Activated T-helper 9 cell treated with anti-CD3 and anti-CD28 coated beads, Interleukin-2, amount 50 U/mL, for 16 hours (primary cell): ENCODE data around the gene MINDY4.

Experiments used
- DNase-seq: peaks from one replicate; pipeline ENCODE4 v3.0.0-alpha.2; 2020; ENCODE audit warnings: low read depth

The MINDY4 gene

DNA sequence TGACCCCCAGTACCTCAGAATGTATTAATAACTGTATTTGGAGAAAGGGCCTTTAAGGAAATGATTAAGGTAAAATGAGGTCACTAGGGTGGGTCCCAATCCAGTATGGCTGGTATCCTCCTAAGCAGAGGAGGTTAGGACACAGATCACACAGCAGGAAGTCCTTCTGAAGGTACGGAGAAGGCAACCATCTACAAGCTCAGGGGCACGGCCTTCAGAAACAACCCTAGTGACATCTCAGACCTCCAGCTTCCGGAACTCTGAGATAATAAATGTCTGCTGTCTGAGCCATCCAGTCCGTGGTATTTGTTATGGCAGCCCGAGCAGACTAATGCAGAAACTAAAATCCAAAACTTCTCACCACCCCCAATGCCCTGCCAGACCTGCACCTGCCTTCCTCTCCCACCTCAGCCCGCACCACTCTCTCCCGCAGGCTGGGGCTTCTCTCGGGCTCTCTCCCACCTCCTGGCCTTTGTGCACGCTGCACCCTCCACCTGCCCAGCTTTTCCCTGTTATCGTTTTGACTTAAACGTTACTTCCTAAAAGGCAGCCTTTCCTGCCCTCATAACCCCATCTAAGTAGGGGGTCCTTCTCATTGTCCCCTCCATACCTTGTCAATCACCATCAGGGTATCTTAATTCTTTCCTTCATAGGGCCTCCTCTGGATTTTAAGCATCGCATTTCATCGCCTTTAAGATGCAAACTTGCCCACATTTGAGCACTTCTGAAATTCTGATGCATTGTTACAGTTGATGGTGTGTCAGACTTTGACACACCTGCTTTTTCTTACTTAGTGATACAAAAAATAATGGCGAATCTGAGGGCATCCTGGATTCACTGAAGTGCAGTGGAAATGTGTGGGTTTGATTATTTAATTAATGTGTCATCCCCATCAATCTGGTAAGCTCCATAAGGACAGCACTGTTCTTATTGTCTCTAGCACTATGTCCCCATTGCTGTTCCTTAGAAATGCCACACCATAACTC lies 108.2 kb downstream of the MINDY4 start:
- no peak for DNase-seq

DNA sequence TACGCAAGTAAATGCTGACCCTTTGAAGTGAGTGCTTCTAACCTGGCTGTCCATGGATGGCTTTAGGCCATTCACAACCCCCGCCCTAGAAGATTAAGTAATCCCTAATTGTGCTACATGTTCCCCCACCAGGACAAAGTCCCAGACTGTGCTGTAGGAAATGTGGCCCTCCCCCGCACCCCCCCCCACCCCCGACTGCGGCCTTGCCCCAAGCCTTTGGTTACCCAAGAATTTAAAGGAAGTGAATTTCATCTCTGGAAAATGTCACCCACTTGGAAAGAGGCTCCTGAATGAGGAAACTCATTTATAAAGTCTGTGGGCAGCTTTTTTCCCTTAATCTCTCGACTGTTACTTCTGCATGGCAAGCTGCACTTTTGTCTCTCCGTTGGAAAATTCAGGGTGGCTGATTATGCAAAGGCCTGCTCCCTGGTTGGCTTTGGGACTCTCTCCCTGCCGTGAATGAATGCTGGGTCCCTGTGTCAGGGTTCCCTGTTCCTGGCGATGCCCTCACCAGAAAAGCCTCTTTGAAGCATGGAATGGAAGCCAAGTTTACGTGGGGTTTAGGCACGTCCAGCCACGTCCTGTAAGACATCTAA lies 109.0 kb downstream of the MINDY4 start:
- no peak for DNase-seq

GRCh38 chr7:30880941-30881340 lies 109.7 kb downstream of the MINDY4 start:
- no peak for DNase-seq

DNA sequence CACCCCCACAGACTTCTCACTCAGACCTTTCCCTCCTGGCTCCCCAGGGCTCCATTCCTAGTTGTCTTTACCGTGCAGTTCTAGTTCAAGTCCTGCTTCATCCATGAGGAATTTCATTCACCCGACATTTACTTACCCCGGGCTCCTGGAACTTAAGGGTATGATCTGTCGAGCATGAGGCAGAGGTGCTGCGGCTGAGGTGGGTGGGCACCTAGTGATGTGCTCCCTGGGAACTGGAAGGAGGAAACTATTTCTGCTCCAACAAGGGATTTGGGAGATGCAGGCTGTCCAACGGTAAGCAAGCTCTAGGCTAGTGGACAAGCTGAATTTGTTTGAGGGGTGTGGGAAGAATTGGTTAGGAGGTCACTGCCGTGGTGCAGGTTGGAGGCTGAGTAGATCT lies 110.2 kb downstream of the MINDY4 start:
- no peak for DNase-seq

DNA sequence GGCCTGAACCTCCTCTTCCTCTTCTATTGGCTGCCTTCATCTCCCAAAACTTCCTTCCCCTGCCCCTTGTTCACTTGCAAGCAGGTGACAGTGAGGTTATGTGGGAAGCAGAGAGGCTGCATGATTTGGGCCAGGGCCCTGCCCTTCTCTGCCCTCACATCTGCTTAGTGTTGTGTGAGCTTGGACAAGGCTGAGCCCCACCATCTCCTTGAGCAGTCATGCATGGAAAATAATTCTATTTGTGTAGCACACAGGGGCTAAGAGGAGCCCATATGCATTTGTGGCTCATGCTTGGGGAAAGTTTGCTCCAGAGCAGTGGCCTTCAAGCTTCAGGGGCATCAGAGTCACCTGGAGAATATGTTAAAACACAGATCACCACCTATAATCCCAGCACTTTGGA lies 113.7 kb downstream of the MINDY4 start:
- no peak for DNase-seq

DNA sequence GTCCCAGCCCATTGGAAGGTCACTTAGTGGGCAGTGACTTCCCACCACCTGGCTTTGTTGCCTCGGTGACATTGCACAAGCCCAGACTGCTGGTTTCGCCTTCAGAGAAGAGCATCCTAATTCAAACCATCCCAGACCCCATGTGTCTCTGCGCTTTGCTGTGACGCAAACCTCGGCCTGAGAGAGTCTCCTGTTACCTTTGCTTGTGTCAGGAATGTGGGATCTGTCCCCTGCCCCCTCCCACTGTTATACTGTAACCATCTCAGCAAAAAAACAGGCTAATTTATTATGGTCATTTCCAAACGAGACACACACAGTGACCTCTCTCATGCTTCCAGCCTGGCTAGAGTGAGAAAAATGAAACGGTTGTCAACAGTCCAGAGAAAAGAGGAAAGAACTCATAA lies 115.4 kb downstream of the MINDY4 start:
- DNase-seq: no peak

DNA sequence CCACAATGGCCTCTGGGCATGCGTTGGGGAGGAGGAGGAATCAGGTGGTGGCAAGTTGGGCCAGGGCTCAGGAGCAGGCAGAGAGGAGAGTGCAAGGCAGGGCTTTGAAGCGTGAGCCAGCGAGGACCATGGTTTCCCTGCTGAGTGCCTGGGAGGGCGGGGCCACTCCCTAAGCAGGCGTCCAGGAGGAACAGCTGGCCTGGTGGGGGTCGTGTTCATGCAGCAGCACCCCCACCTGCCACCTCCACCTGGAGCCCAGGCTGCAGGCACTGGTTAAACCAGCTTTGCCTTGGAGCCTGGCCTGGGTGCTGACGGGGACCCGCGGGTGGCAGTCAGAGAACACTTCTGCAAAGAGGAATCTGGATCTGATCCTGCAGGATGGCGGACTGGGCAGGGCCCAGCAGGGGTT lies 116.3 kb downstream of the MINDY4 start:
- DNase-seq: no peak

DNA sequence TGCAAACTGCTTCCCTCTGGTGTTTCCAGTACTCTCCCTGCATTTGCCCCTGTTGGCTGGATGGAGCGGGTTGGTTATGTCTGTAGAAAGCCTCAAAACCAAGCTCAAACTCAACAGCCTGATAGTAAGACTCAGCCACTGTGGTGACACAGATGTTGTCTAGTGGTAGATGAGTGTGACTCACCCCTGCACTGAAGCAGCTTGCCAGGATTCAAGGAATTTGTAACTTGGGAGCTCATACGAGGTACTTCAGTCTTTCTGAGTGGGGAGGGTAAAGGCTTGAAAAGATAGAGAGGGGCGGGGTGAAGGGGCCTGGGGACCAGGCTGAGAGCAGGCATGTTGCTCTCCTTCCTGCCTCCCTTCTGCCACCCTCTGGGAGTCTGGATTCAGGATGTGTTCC lies 117.5 kb downstream of the MINDY4 start:
- no peak for DNase-seq

DNA sequence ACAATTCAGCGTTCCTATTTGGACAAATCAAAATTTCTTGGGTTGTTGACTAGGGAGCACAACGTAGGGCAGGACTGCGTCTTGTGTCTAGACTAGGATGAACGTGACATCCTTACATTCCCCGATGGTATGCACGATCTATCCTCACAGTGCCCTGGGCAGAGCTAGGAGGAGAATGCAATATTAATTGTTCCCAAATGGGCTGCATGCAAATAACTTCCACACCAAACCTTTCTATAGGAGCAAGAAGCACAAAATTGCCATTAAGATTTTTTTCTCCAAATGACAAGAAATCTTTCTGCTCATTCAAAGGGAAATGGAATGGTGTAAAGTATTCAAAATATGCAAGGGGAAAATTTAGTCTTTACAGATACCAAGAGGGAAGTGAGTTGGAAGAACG lies 119.0 kb downstream of the MINDY4 start:
- no peak for DNase-seq

DNA sequence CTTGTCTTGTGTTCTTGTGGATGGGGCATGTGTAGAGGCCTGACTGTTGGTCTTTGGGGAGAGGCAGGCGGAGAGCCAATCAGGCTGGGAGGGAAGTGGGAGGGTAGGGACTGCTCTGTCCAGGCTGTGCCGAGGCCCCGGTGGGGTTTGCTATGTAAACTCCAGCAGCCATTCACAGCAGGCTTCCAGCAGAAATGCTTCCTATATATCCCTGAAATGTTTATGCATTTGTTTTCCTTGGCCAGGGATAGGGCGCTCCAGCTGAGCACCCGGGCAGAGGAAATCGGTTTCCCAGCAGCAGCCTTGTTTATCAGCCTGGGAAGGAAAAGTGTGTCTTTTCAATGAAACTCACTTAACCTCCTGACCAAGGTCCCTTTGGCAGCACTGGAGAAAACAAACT lies 122.1 kb downstream of the MINDY4 start:
- DNase-seq: no peak

DNA sequence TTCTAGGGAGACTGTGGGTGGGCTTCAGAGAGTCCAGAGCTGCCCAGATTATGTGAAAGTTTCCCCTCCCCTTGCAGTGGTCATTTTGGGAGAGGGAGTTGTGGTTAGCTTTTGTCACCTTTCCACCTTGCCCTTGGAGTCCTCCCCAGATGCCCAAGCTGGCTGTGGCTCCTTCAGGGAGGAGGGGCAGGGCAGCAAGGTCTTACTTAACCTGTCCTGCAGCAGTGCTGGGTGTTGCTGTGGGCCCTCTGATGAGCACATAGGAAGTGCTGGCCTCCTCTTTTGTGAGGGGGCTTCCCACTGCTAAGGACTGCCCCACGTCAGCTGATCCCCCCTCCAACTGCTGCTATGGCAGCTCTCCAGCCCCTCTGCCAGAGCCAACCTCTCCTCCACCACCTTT lies 122.8 kb downstream of the MINDY4 start:
- no peak for DNase-seq

- DNase-seq: no peak
These were observed 123.8 kb downstream of the MINDY4 start for GRCh38 chr7:30894866-30895605.

DNA sequence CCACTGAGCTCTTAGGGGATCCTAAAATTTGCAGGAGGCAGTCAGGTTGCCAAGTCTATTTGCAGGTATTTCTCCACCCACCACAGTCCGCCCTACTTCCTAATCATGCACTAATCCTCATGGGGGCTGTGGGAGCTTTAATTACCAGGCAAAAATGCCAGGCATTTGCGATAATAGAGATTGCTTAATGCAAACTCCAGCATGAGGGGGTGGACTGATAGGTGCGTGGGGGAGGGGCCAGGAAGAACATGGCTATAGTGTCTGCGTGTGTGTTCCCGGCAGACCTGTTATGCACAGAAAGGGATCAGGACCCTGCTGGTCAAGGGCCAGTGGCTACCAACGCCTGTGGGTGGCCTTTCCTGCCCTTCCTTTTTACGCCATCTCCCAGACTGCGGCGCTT lies 124.8 kb downstream of the MINDY4 start:
- DNase-seq: no peak

DNA sequence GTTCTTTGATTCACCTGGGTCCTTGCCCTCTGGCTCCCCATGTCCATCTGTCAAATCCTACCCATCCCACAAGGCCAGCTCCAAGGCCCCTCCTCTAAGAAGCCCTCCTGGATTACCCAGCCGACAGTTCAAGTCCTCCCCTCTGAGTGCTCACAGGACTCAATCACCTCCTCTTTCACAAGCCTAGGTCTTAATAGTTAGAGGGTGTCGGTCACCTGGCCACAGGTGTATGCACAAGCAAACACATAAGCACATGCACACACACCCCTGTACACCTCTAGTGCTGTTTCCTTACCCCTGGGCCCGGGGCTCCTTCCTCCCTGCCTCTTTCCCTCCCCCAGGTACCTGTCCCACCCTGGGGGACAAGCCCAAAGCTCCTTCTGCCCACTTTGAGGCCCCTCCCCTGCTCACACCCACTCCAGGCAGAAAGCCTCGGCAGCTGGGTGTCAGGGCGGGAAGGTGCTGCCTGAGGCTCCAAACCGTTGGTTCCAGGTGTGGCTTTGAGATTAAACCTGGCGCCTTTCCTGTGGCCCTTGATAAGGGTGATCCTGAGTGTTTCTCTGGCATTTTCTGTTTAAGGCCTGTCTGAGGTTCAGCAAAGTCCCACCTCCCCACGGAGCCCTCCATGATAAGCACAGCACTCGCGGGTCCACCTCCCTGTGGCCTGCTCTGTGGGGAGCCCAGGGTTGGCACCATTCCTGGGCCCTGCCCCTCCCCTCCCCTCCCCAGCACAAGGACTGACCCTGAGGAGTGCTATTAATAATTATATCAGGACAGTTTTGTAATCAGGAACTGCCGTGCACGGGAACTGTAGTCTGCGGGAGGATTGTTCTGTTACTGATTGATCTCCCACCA lies 125.8 kb downstream of the MINDY4 start:
- DNase-seq: no peak

- DNase-seq: no peak
These were observed 126.6 kb downstream of the MINDY4 start for GRCh38 chr7:30897770-30898169.

DNA sequence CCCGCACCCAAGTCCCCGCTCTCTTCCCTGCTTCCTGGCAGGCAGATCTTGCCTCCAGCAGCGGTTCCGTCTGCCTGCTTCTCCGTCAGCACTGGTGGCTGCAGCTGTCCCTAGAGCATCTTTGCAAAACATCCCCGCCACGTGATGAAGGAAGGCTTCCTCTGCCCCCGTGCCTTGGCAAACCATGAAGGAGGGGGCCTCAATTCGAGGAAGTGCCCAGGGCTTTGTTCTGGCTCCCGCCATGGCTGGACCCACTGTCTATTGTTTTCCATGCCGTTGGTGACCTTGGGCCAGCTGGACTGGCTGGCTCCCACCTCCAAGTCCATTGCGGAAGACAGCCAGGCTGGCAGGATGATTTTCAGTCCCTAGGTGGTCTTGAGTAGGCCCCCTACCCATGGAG lies 127.2 kb downstream of the MINDY4 start:
- DNase-seq: no peak

GRCh38 chr7:30899066-30899465 lies 127.8 kb downstream of the MINDY4 start:
- no peak for DNase-seq

GRCh38 chr7:30899630-30900029 lies 128.4 kb downstream of the MINDY4 start:
- DNase-seq: no peak

GRCh38 chr7:30900053-30900452 lies 128.8 kb downstream of the MINDY4 start:
- DNase-seq: no peak

DNA sequence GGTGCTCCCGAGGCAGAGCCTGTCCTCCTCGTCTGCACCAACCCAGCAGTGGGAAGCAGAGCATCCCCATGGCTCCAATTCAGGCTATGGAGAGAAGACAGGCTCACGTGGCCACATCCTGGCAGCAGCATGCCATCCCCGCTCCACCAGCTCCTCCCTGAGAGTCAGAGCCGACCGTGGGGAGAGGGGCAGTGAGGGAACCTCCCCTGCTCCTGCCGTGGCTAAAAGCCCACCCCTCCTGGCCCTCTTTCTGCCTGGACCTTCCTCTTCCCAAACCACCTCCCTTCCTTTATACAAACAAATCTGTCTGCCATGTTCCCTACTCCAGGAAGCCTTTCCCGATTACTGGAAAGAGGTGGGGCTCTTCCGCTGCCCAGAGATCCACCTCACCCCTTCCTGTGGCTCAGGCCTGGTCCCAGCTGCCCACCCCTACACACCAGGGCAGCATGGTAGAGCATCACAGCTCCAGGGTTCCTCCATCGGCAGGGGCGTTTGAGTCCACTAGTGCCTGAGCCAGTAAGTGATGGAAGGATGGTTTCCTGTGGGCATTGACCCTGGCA lies 129.7 kb downstream of the MINDY4 start:
- DNase-seq: no peak

DNA sequence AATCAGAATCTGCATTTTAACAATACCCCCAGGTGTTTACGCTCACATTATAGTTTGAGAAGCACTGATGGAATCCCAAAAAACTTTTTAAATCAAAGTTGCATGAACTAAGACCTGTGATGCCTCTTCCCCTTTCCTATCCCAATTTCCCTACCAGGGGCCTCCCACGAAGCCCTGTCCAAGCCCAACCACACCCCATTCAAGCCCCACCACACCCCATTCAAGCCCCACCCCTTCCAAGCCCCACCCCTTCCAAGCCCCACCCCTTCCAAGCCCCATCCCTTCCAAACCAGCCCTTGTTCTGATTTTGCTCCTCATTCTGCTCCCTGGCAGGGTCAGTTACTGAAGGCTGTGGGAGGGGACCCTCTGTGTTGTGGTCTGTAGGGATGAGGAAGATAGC lies 130.6 kb downstream of the MINDY4 start:
- no peak for DNase-seq

DNA sequence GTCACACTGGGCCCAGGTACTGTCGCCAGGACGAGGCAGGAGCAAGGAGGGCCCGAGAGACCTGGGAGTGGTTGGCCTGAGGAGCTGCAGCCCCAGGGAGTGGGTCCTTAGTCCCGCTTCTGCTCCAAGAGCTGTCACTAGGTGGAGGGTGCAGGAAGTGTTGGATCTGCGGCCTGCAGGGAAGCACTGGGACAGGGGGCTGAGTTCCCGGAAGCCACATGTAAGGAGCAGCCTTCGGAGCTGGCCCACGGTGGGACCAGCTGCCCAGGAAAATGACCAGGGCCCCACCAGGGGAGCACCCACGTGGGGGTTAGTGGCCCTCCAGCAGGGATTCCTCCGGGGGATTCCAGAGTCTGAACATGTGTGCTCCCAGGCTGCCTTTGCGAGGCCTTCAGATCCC lies 131.2 kb downstream of the MINDY4 start:
- DNase-seq: no peak
